C4-2B (cell line): ENCODE measurements around the gene ATG2B.

ENCODE experiments used
- ZFX ChIP-seq: fragments of 450-650 bp; IDR thresholded peaks from 2 replicates; pipeline ENCODE4 v1.6.1; 2017
- TF ChIP-seq, protein P1 (sequence below): fragments of 450-650 bp; conservative IDR thresholded peaks from 2 replicates; pipeline ENCODE4 v1.5.1; 2017; ENCODE audit warnings: mild to moderate bottlenecking

DNA sequence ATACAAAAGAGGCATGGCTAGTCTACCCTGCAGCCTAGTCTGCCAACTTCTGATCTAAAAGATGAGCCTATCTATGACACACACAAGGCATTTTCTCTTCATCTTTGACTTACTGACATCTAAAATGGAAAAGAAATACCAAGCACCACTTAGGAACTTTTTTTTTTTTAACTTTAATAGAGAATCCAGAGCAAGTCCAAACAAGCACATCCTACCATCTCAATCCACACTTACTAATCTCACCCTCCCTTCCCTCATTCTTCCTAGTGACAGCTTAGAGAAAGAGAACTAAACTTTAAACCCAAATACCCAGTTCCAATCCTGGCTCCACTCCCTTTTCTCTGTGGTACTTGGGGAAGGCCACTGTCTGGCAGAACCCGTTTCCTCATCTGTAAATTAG, 75.3 kb downstream of the ATG2B start:
- no peak for TF ChIP-seq ZFX
- TF ChIP-seq, protein P1, sequence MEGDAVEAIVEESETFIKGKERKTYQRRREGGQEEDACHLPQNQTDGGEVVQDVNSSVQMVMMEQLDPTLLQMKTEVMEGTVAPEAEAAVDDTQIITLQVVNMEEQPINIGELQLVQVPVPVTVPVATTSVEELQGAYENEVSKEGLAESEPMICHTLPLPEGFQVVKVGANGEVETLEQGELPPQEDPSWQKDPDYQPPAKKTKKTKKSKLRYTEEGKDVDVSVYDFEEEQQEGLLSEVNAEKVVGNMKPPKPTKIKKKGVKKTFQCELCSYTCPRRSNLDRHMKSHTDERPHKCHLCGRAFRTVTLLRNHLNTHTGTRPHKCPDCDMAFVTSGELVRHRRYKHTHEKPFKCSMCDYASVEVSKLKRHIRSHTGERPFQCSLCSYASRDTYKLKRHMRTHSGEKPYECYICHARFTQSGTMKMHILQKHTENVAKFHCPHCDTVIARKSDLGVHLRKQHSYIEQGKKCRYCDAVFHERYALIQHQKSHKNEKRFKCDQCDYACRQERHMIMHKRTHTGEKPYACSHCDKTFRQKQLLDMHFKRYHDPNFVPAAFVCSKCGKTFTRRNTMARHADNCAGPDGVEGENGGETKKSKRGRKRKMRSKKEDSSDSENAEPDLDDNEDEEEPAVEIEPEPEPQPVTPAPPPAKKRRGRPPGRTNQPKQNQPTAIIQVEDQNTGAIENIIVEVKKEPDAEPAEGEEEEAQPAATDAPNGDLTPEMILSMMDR = no peak
